ENCODE data around the gene SLC44A2. TPM values are rescaled to one million over a fixed set of nuclear protein-coding genes. Genes with fewer than 3 reads are reported as not detected.

Gene SLC44A2
- total RNA-seq, 2 donors from 2014 or later = 106 to 240 TPM

DNA sequence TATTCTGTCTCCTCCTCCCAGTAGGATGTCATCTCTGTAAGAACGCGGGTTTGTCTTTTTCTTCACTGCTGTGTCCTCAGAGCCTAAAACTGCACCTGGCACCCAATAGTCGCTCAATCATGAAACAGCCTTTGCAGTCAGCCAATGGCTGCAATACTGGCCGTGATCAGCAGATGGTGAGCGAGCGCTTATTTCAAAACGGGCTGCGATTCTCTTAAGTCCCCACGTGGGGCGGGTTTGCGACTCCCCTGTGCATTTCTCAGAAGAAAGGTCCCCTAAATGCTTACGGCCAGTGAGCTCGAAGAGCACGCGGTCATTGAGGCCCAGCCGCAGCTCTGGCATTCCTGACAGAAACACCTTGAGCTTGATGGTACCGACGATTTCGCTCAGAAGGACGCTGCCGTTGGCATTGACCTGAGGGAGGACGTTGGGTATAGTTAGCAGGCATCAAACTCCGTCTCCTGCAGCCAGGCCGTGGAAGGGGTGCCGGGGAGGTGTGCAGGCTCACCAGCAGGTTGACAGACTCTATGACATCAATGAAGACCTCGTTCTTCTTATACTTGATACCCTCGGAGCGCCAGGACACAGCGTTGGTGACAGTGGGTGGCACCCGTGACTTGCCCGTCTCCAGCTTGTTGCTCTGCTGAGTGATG, 44.2 kb upstream of the SLC44A2 start:
- TF ChIP-seq CTCF (conservative IDR thresholded peaks at IDR 0.05) = peak; percentile 98
- H3K9me3 Mint-ChIP-seq = no peaks in the 10 kb centered on the region
- H3K4me1 ChIP-seq (ENCODE audit: control insufficient read depth, insufficient read depth, low read length) = no peaks in the 10 kb centered on the region
- no peak overlapping the region for H3K4me3 Mint-ChIP-seq
- H3K9me3 ChIP-seq (ENCODE audit: control insufficient read depth, low read length) = no peaks in the 10 kb centered on the region
- no peaks in the 10 kb centered on the region for H3K4me1 Mint-ChIP-seq
- H3K36me3 ChIP-seq (ENCODE audit: control insufficient read depth, insufficient read depth, low read length) = no peaks in the 10 kb centered on the region
- peak; percentile 96 for DNase-seq
- H3K27me3 ChIP-seq (ENCODE audit: control insufficient read depth, insufficient read depth, low read length, poor library complexity, severe bottlenecking) = no peaks in the 10 kb centered on the region
- H3K27ac Mint-ChIP-seq = peak overlapping the region; percentile 74
- H3K4me3 ChIP-seq (ENCODE audit: low read length) = no peak overlapping the region
- no peak overlapping the region for H3K27ac ChIP-seq (ENCODE audit: low read depth, low read length)
- H3K9ac ChIP-seq (ENCODE audit: extremely low read depth, low read length, poor library complexity, severe bottlenecking) = no peak overlapping the region
- H3K27me3 Mint-ChIP-seq (ENCODE audit: insufficient read depth) = no peaks in the 10 kb centered on the region
- peaks cover 52% of the 10 kb centered on the region for H3K36me3 Mint-ChIP-seq (ENCODE audit: low read depth)
- 39 to 42% methylated on average over 28 to 31 of the region's 31 CpGs for WGBS, 2 experiments (ENCODE audit: insufficient coverage in 1 of 2, insufficient read length in 1 of 2)

DNA sequence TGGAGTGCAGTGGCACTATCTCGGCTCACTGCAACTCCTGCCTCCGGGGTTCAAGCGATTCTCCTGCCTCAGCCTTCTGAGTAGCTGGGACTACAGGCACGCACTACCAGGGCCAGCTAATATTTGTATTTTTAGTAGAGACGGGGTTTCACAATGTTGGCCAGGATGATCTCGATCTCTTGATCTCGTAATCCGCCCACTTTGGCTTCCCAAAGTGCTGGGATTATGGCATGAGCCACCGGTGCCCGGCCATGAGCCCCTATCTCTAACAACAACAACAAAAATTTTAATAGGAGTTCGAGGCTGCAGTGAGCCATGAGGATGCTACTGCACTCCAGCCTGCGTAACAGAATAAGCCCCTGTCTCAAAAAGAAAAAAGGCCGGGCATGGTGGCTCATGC, 43.3 kb upstream of the SLC44A2 start:
- 92 to 98% methylated on average over 11 to 13 of the region's 13 CpGs for WGBS, 2 experiments (ENCODE audit: insufficient coverage in 1 of 2, insufficient read length in 1 of 2)
- no peak overlapping the region for H3K9ac ChIP-seq (ENCODE audit: extremely low read depth, low read length, poor library complexity, severe bottlenecking)
- H3K4me1 ChIP-seq (ENCODE audit: control insufficient read depth, insufficient read depth, low read length) = no peaks in the 10 kb centered on the region
- H3K4me3 ChIP-seq (ENCODE audit: low read length) = no peak overlapping the region
- no peaks in the 10 kb centered on the region for H3K9me3 Mint-ChIP-seq
- peaks cover 47% of the 10 kb centered on the region for H3K36me3 Mint-ChIP-seq (ENCODE audit: low read depth)
- DNase-seq = no peak
- no peaks in the 10 kb centered on the region for H3K27me3 ChIP-seq (ENCODE audit: control insufficient read depth, insufficient read depth, low read length, poor library complexity, severe bottlenecking)
- no peaks in the 10 kb centered on the region for H3K9me3 ChIP-seq (ENCODE audit: control insufficient read depth, low read length)
- no peak overlapping the region for H3K4me3 Mint-ChIP-seq
- peaks cover 3% of the 10 kb centered on the region for H3K4me1 Mint-ChIP-seq
- no peak overlapping the region for H3K27ac Mint-ChIP-seq
- H3K27ac ChIP-seq (ENCODE audit: low read depth, low read length) = no peak overlapping the region
- no peak for TF ChIP-seq CTCF (conservative IDR thresholded peaks at IDR 0.05)
- H3K27me3 Mint-ChIP-seq (ENCODE audit: insufficient read depth) = peaks cover under 1% of the 10 kb centered on the region
- H3K36me3 ChIP-seq (ENCODE audit: control insufficient read depth, insufficient read depth, low read length) = no peaks in the 10 kb centered on the region

DNA sequence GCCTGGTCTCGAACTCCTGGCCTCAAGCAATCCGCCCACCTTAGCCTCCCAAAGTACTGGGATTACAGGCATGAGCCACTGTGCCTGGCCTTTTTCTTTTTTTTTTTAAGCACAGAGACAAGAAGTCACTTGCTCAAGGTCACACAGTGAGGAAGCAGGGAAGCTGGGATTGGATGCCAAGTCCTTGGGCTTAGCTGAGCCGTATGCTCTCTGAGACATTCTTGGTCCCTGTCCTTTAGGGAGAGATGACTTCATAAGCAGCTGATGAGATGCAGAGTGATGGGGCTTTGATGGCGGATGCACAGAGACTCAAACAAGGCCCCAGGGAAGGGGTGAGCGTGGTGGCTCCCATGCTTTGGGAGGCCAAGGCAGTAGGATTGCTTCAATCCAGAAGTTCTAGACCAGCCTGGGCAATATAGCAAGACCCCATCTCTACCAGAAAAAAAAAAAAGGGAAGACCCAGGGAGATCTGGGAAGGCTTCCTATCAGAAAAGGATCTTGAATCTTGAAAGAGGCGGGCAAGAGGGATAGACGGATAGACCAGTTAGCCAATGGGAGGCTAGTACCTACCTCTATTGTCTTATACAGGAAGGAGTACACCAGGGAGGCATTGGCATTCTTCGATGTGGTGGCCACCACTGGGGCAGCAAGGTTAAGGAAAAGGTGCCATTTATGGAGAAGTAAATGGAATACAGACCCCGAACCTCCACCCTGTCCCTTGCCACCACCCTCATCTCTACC, 42.1 kb upstream of the SLC44A2 start:
- H3K36me3 Mint-ChIP-seq (ENCODE audit: low read depth) = peaks cover 41% of the 10 kb centered on the region

More for the DNA sequence above, 42.1 kb upstream of the SLC44A2 start:
- H3K27ac ChIP-seq (ENCODE audit: low read depth, low read length) = no peak overlapping the region
- DNase-seq = peak; percentile 64
- no peaks in the 10 kb centered on the region for H3K9me3 Mint-ChIP-seq
- H3K9ac ChIP-seq (ENCODE audit: extremely low read depth, low read length, poor library complexity, severe bottlenecking) = no peak overlapping the region
- no peak overlapping the region for H3K4me3 ChIP-seq (ENCODE audit: low read length)
- no peaks in the 10 kb centered on the region for H3K4me1 ChIP-seq (ENCODE audit: control insufficient read depth, insufficient read depth, low read length)
- H3K4me3 Mint-ChIP-seq = no peak overlapping the region
- 87 to 91% methylated on average over 6 to 7 of the region's 9 CpGs for WGBS, 2 experiments (ENCODE audit: insufficient coverage in 1 of 2, insufficient read length in 1 of 2)
- no peaks in the 10 kb centered on the region for H3K27me3 ChIP-seq (ENCODE audit: control insufficient read depth, insufficient read depth, low read length, poor library complexity, severe bottlenecking)
- no peaks in the 10 kb centered on the region for H3K36me3 ChIP-seq (ENCODE audit: control insufficient read depth, insufficient read depth, low read length)
- TF ChIP-seq CTCF (conservative IDR thresholded peaks at IDR 0.05) = no peak
- peaks cover 4% of the 10 kb centered on the region for H3K27me3 Mint-ChIP-seq (ENCODE audit: insufficient read depth)
- H3K4me1 Mint-ChIP-seq = peaks cover 5% of the 10 kb centered on the region
- no peak overlapping the region for H3K27ac Mint-ChIP-seq
- no peaks in the 10 kb centered on the region for H3K9me3 ChIP-seq (ENCODE audit: control insufficient read depth, low read length)
